Measurements from ENCODE around the gene KCNJ9.

Gene KCNJ9

GRCh38 chr1:160131803-160132565, 50.6 kb downstream of the KCNJ9 start:
- H3K27ac ChIP-seq, result no peak overlapping the region
- H3K4me3 ChIP-seq (ENCODE audit: low read depth, low read length), result no peak overlapping the region
- no peaks in the 10 kb centered on the region for H3K27me3 ChIP-seq (ENCODE audit: insufficient read depth, low read depth, severe bottlenecking)
- no peaks in the 10 kb centered on the region for H3K36me3 ChIP-seq
- H3K9me3 ChIP-seq (ENCODE audit: severe bottlenecking), result no peaks in the 10 kb centered on the region
- no peak for TF ChIP-seq CTCF (IDR thresholded peaks at IDR 0.05; ENCODE audit: low read depth, low read length)
- DNase-seq, result no peak

GRCh38 chr1:160133990-160134770, 52.8 kb downstream of the KCNJ9 start:
- H3K27me3 ChIP-seq (ENCODE audit: insufficient read depth, low read depth, severe bottlenecking), result no peaks in the 10 kb centered on the region
- H3K4me3 ChIP-seq (ENCODE audit: low read depth, low read length), result no peak overlapping the region
- TF ChIP-seq CTCF (IDR thresholded peaks at IDR 0.05; ENCODE audit: low read depth, low read length), result no peak
- no peaks in the 10 kb centered on the region for H3K9me3 ChIP-seq (ENCODE audit: severe bottlenecking)
- DNase-seq, result no peak
- no peak overlapping the region for H3K27ac ChIP-seq
- no peaks in the 10 kb centered on the region for H3K36me3 ChIP-seq

- Histone ChIP-seq H3K36me3 (no peaks in the 10 kb centered on the region), H3K4me3 (ENCODE audit: low read depth, low read length) (no peak overlapping the region), H3K27ac (no peak overlapping the region), H3K9me3 (ENCODE audit: severe bottlenecking) (no peaks in the 10 kb centered on the region), H3K27me3 (ENCODE audit: insufficient read depth, low read depth, severe bottlenecking) (no peaks in the 10 kb centered on the region)
- no peak for TF ChIP-seq CTCF (IDR thresholded peaks at IDR 0.05; ENCODE audit: low read depth, low read length)
- no peak for DNase-seq
These were observed 53.6 kb downstream of the KCNJ9 start for GRCh38 chr1:160134791-160135572.

GRCh38 chr1:160136121-160136925, 55.0 kb downstream of the KCNJ9 start:
- Histone ChIP-seq H3K9me3 (ENCODE audit: severe bottlenecking) (no peaks in the 10 kb centered on the region), H3K4me3 (ENCODE audit: low read depth, low read length) (no peak overlapping the region), H3K27me3 (ENCODE audit: insufficient read depth, low read depth, severe bottlenecking) (no peaks in the 10 kb centered on the region), H3K27ac (no peak overlapping the region), H3K36me3 (no peaks in the 10 kb centered on the region)
- no peak for DNase-seq
- TF ChIP-seq CTCF (IDR thresholded peaks at IDR 0.05; ENCODE audit: low read depth, low read length), result no peak

GRCh38 chr1:160136926-160137200, 55.5 kb downstream of the KCNJ9 start:
- Histone ChIP-seq H3K4me3 (ENCODE audit: low read depth, low read length) (no peak overlapping the region), H3K27ac (no peak overlapping the region), H3K9me3 (ENCODE audit: severe bottlenecking) (no peaks in the 10 kb centered on the region), H3K27me3 (ENCODE audit: insufficient read depth, low read depth, severe bottlenecking) (no peaks in the 10 kb centered on the region), H3K36me3 (no peaks in the 10 kb centered on the region)
- TF ChIP-seq CTCF (IDR thresholded peaks at IDR 0.05; ENCODE audit: low read depth, low read length), result no peak
- DNase-seq, result no peak

Measured in WERI-Rb-1 (cell line).